Umbilical cord (tissue), 2 donors: ENCODE measurements around the gene SNED1. TPM values are rescaled to one million over a fixed set of nuclear protein-coding genes. Genes with fewer than 3 reads are reported as not detected.

Source experiments
- DNase-seq: peaks from one replicate; pipeline ENCODE4 v3.0.0-alpha.2; 2015; ENCODE audit warnings: low spot score
- total RNA-seq: library from RNA; depleted of rRNA; stranded (reverse); fragments of >200 nt; gene quantifications from one replicate; pipeline ENCODE4 v1.2.3, GENCODE V29; 2014; ENCODE audit warnings: low replicate concordance; ENCODE audit not compliant: insufficient read depth

The SNED1 gene
- total RNA-seq, 1 donor from 2014 or later = 3.6 TPM

- no peak for DNase-seq
These were observed 49.0 kb downstream of the SNED1 start for GRCh38 chr2:241047253-241048010.

- DNase-seq = no peak
These were observed 49.9 kb downstream of the SNED1 start for GRCh38 chr2:241048149-241048948.

GRCh38 chr2:241048949-241049343 lies 50.5 kb downstream of the SNED1 start:
- no peak for DNase-seq

GRCh38 chr2:241049739-241050623 lies 51.6 kb downstream of the SNED1 start:
- no peak for DNase-seq

GRCh38 chr2:241050624-241051577 lies 52.5 kb downstream of the SNED1 start:
- DNase-seq = no peak

- no peak for DNase-seq
These were observed 53.4 kb downstream of the SNED1 start for GRCh38 chr2:241051578-241052487.

- DNase-seq = no peak
These were observed 54.4 kb downstream of the SNED1 start for GRCh38 chr2:241052677-241053360.

GRCh38 chr2:241053576-241054251 lies 55.3 kb downstream of the SNED1 start:
- no peak for DNase-seq

- DNase-seq = peak; percentile 52
These were observed 62.9 kb downstream of the SNED1 start for GRCh38 chr2:241061275-241061674.

- no peak for DNase-seq
These were observed 64.1 kb downstream of the SNED1 start for GRCh38 chr2:241062389-241063092.

- DNase-seq = no peak
These were observed 64.7 kb downstream of the SNED1 start for GRCh38 chr2:241063093-241063551.

- no peak for DNase-seq
These were observed 65.2 kb downstream of the SNED1 start for GRCh38 chr2:241063587-241063986.

- no peak for DNase-seq
These were observed 65.8 kb downstream of the SNED1 start for GRCh38 chr2:241064008-241064801.

GRCh38 chr2:241064802-241065354 lies 66.5 kb downstream of the SNED1 start:
- no peak for DNase-seq

- DNase-seq = no peak
These were observed 67.0 kb downstream of the SNED1 start for GRCh38 chr2:241065355-241065803.

GRCh38 chr2:241066171-241066892 lies 67.9 kb downstream of the SNED1 start:
- DNase-seq = no peak
